Measurements from ENCODE around the gene NLRC3. TPM values are rescaled to one million over a fixed set of nuclear protein-coding genes. Genes with fewer than 3 reads are reported as not detected.

The NLRC3 gene
- 100 to 1,000 TPM in 2 of 3 donors, 10 to 100 TPM in 1; 98.8 to 145 (median 133) TPM for total RNA-seq
- 92.6 TPM for total RNA-seq (2013)

GRCh38 chr16:3577302-3577752 lies at the start of gene NLRC3:
TSS of gene NLRC3 (minus strand) at chr16:3577403. CDS start at chr16:3565036, 12,367 bp downstream.
- peak within 1 kb of the TSS; percentile 98 for H3K4me3 Mint-ChIP-seq
- DNase-seq (peak; percentile 33 to 74), ATAC-seq (peak; percentile 37 to 56 (median 49))
- WGBS (ENCODE audit: insufficient coverage): under 1% methylated on average over 18 of the region's 18 CpGs
- peaks cover 36 to 70% of the 10 kb centered on the region in 2 donors for H3K4me1 Mint-ChIP-seq
- H3K27ac Mint-ChIP-seq: peak within 1 kb of the TSS; percentile 89 to 97
- Histone ChIP-seq H3K27me3 (ENCODE audit: control insufficient read depth, insufficient read depth, low read length) (no peaks in the 10 kb centered on the region), H3K36me3 (ENCODE audit: control insufficient read depth, insufficient read depth, low read length) (peaks cover 3% of the 10 kb centered on the region), H3K4me3 (ENCODE audit: low read length) (peak within 1 kb of the TSS; percentile 78), H3K4me1 (ENCODE audit: control insufficient read depth, insufficient read depth, low read length) (peaks cover 78% of the 10 kb centered on the region), H3K27ac (ENCODE audit: low read length) (peak within 1 kb of the TSS; percentile 80), H3K9me3 (ENCODE audit: control insufficient read depth, insufficient read depth, low read length) (no peaks in the 10 kb centered on the region)
- H3K9me3 Mint-ChIP-seq: no peaks in the 10 kb centered on the region
- H3K27me3 Mint-ChIP-seq (ENCODE audit: low read depth in 2 of 2): no peaks in the 10 kb centered on the region
- intact Hi-C loops (cut with micrococcal nuclease): no loop called here
- TF ChIP-seq CTCF (IDR thresholded peaks at IDR 0.05): no peak
- no peaks in the 10 kb centered on the region for H3K36me3 Mint-ChIP-seq

- Histone ChIP-seq H3K4me3 (ENCODE audit: low read length) (no peak overlapping the region), H3K4me1 (ENCODE audit: control insufficient read depth, insufficient read depth, low read length) (peaks cover 13% of the 10 kb centered on the region), H3K36me3 (ENCODE audit: control insufficient read depth, insufficient read depth, low read length) (no peaks in the 10 kb centered on the region), H3K9me3 (ENCODE audit: control insufficient read depth, insufficient read depth, low read length) (no peaks in the 10 kb centered on the region), H3K27ac (ENCODE audit: low read length) (peak overlapping the region; percentile 28), H3K27me3 (ENCODE audit: control insufficient read depth, insufficient read depth, low read length) (no peaks in the 10 kb centered on the region)
- H3K27ac Mint-ChIP-seq: peak overlapping the region; percentile 50 to 81
- H3K4me1 Mint-ChIP-seq: peaks cover 20 to 28% of the 10 kb centered on the region in 2 donors
- ATAC-seq (peak; percentile 84 to 91 (median 89)), DNase-seq (peak in 1 of 2 donors; percentile 48)
- H3K4me3 Mint-ChIP-seq: peak overlapping the region; percentile 32
- TF ChIP-seq CTCF (IDR thresholded peaks at IDR 0.05): no peak
- 62% methylated on average over 3 of the region's 4 CpGs for WGBS (ENCODE audit: insufficient coverage)
- H3K27me3 Mint-ChIP-seq (ENCODE audit: low read depth in 2 of 2): no peaks in the 10 kb centered on the region
- intact Hi-C loops (cut with micrococcal nuclease): no loop called here
- no peaks in the 10 kb centered on the region for H3K36me3 Mint-ChIP-seq
- H3K9me3 Mint-ChIP-seq: no peaks in the 10 kb centered on the region
Measured at GRCh38 chr16:3625911-3626732, 48.9 kb upstream of the NLRC3 start.

- Histone ChIP-seq H3K27me3 (ENCODE audit: control insufficient read depth, insufficient read depth, low read length) (no peaks in the 10 kb centered on the region), H3K27ac (ENCODE audit: low read length) (no peak overlapping the region), H3K4me3 (ENCODE audit: low read length) (no peak overlapping the region), H3K36me3 (ENCODE audit: control insufficient read depth, insufficient read depth, low read length) (no peaks in the 10 kb centered on the region), H3K9me3 (ENCODE audit: control insufficient read depth, insufficient read depth, low read length) (no peaks in the 10 kb centered on the region), H3K4me1 (ENCODE audit: control insufficient read depth, insufficient read depth, low read length) (peaks cover 13% of the 10 kb centered on the region)
- TF ChIP-seq CTCF (IDR thresholded peaks at IDR 0.05): no peak
- H3K4me3 Mint-ChIP-seq: no peak overlapping the region
- H3K27ac Mint-ChIP-seq: peak overlapping the region; percentile 50 to 81
- ATAC-seq (no peak), DNase-seq (no peak)
- peaks cover 20 to 28% of the 10 kb centered on the region in 2 donors for H3K4me1 Mint-ChIP-seq
- no peaks in the 10 kb centered on the region for H3K27me3 Mint-ChIP-seq (ENCODE audit: low read depth in 2 of 2)
- 91% methylated on average over 4 of the region's 5 CpGs for WGBS (ENCODE audit: insufficient coverage)
- intact Hi-C loops (cut with micrococcal nuclease): no loop called here
- H3K9me3 Mint-ChIP-seq: no peaks in the 10 kb centered on the region
- H3K36me3 Mint-ChIP-seq: no peaks in the 10 kb centered on the region
Measured at GRCh38 chr16:3625331-3625730, 48.1 kb upstream of the NLRC3 start.

Data from natural killer cell (primary cell).